Measurements from ENCODE around the gene CELSR1. TPM values are rescaled to one million over a fixed set of nuclear protein-coding genes. Genes with fewer than 3 reads are reported as not detected.

Gene CELSR1
- total RNA-seq, 4 donors from 2014 or later = 31.7 to 72.7 (median 54.1) TPM

- 56 to 67% methylated on average over 18 of the region's 18 CpGs for WGBS, 2 donors
- no peak for DNase-seq (ENCODE audit: low spot score in 2 of 2)
- no peak for TF ChIP-seq CTCF (IDR thresholded peaks at IDR 0.05)
- no peak for TF ChIP-seq POLR2A (IDR thresholded peaks at IDR 0.05)
- no peak overlapping the region for H3K4me3 ChIP-seq (ENCODE audit: low read depth, poor library complexity, severe bottlenecking)
- intact Hi-C loops (cut with DNase I; ENCODE audit: low total_unique reads) = no loop called here
Measured at GRCh38 chr22:46462726-46463371, 74.6 kb downstream of the CELSR1 start.

- WGBS, 2 donors = 90 to 92% methylated on average over 22 of the region's 22 CpGs
- H3K4me3 ChIP-seq (ENCODE audit: low read depth, poor library complexity, severe bottlenecking) = no peak overlapping the region
- intact Hi-C loops (cut with DNase I; ENCODE audit: low total_unique reads) = no loop called here
- no peak for TF ChIP-seq CTCF (IDR thresholded peaks at IDR 0.05)
- TF ChIP-seq POLR2A (IDR thresholded peaks at IDR 0.05) = no peak
- no peak for DNase-seq (ENCODE audit: low spot score in 2 of 2)
Measured at GRCh38 chr22:46461566-46462180, 75.7 kb downstream of the CELSR1 start.

GRCh38 chr22:46460857-46461256, 76.6 kb downstream of the CELSR1 start:
- intact Hi-C loops (cut with DNase I; ENCODE audit: low total_unique reads) = no loop called here
- DNase-seq (ENCODE audit: low spot score in 2 of 2) = no peak
- TF ChIP-seq POLR2A (IDR thresholded peaks at IDR 0.05) (no peak), CTCF (IDR thresholded peaks at IDR 0.05) (no peak)
- H3K4me3 ChIP-seq (ENCODE audit: low read depth, poor library complexity, severe bottlenecking) = no peak overlapping the region
- 57 to 60% methylated on average over 12 of the region's 12 CpGs for WGBS, 2 donors

GRCh38 chr22:46459347-46460065, 77.9 kb downstream of the CELSR1 start:
- intact Hi-C loops (cut with DNase I; ENCODE audit: low total_unique reads) = no loop called here
- TF ChIP-seq CTCF (IDR thresholded peaks at IDR 0.05) (no peak), POLR2A (IDR thresholded peaks at IDR 0.05) (no peak)
- H3K4me3 ChIP-seq (ENCODE audit: low read depth, poor library complexity, severe bottlenecking) = no peak overlapping the region
- DNase-seq (ENCODE audit: low spot score in 2 of 2) = no peak
- WGBS, 2 donors = 83 to 85% methylated on average over 15 to 17 of the region's 17 CpGs

GRCh38 chr22:46458525-46458924, 78.9 kb downstream of the CELSR1 start:
- DNase-seq (ENCODE audit: low spot score in 2 of 2) = no peak
- H3K4me3 ChIP-seq (ENCODE audit: low read depth, poor library complexity, severe bottlenecking) = no peak overlapping the region
- intact Hi-C loops (cut with DNase I; ENCODE audit: low total_unique reads) = no loop called here
- TF ChIP-seq CTCF (IDR thresholded peaks at IDR 0.05) (no peak), POLR2A (IDR thresholded peaks at IDR 0.05) (no peak)
- WGBS, 2 donors = 76 to 78% methylated on average over 7 of the region's 7 CpGs

Measured in lower leg skin (tissue), 4 donors.